8988T (cell line): ENCODE data around the gene DPF1.
"Not testable (repeated sequence)": the region's sequence is repeated elsewhere in the genome, so short reads cannot be mapped to it uniquely, and the experiment has no call there.

Experiments used
- DNase-seq: peaks from one replicate; pipeline ENCODE4 v3.0.0; 2011

The DPF1 gene

GRCh38 chr19:38224014-38224862, at the start of gene DPF1:
TSS of gene DPF1 (minus strand) at chr19:38224222. CDS start at chr19:38224142, 80 bp downstream.
- DNase-seq = peak; percentile 100

GRCh38 chr19:38273499-38273898, 49.5 kb upstream of the DPF1 start:
- DNase-seq = no peak

GRCh38 chr19:38270587-38271167, 46.7 kb upstream of the DPF1 start:
- no peak for DNase-seq

- DNase-seq = no peak
Observed at GRCh38 chr19:38268539-38268938, 44.5 kb upstream of the DPF1 start.

GRCh38 chr19:38267761-38268483, 43.9 kb upstream of the DPF1 start:
- DNase-seq = no peak

- peak; percentile 69 for DNase-seq
Observed at GRCh38 chr19:38266981-38267597, 43.1 kb upstream of the DPF1 start.

GRCh38 chr19:38265921-38266429, 42.0 kb upstream of the DPF1 start:
- DNase-seq = no peak

GRCh38 chr19:38265213-38265861, 41.3 kb upstream of the DPF1 start:
- DNase-seq = no peak

- peak; percentile 95 for DNase-seq
Observed at GRCh38 chr19:38264486-38265212, 40.6 kb upstream of the DPF1 start, which contains the start of gene SPINT2. TSS of gene SPINT2 (plus strand) at chr19:38264573. CDS start at chr19:38264893, 320 bp downstream.

- DNase-seq = peak; percentile 84
Observed at GRCh38 chr19:38263689-38264485, 39.9 kb upstream of the DPF1 start.

- DNase-seq = no peak
Observed at GRCh38 chr19:38262585-38263268, 38.7 kb upstream of the DPF1 start.

GRCh38 chr19:38261942-38262341, 37.9 kb upstream of the DPF1 start:
- DNase-seq = not testable (repeated sequence)

GRCh38 chr19:38255383-38256014, 31.5 kb upstream of the DPF1 start:
- DNase-seq = no peak

- no peak for DNase-seq
Observed at GRCh38 chr19:38253788-38254187, 29.8 kb upstream of the DPF1 start.

GRCh38 chr19:38252941-38253691, 29.1 kb upstream of the DPF1 start:
- DNase-seq = no peak

GRCh38 chr19:38252385-38252784, 28.4 kb upstream of the DPF1 start:
- no peak for DNase-seq

GRCh38 chr19:38251564-38252051, 27.6 kb upstream of the DPF1 start:
- DNase-seq = no peak

GRCh38 chr19:38250821-38251563, 27.0 kb upstream of the DPF1 start:
- no peak for DNase-seq
